Peyer's patch (tissue), 4 donors: ENCODE measurements around the gene PACS1.

ENCODE experiments used
- CTCF ChIP-seq, 6 experiments: fragments of 450-650 bp in 4 of 6; fragments of 200-600 bp in 2 of 6; sonication (generic) in 1 of 6; IDR thresholded peaks; one replicate each; pipeline ENCODE4 v1.5.1; 2017 to 2019; ENCODE audit warnings: antibody characterized with exemption in 6 of 6, mild to moderate bottlenecking in 3 of 6, moderate library complexity in 1 of 6
- POLR2A ChIP-seq, 2 donors: fragments of 450-650 bp; IDR thresholded peaks; one replicate each; pipeline ENCODE4 v1.5.1; 2017; ENCODE audit warnings: antibody characterized with exemption in 2 of 2, mild to moderate bottlenecking in 2 of 2, moderate library complexity in 2 of 2

- no peak for TF ChIP-seq POLR2A (IDR thresholded peaks at IDR 0.05)
- TF ChIP-seq CTCF (IDR thresholded peaks at IDR 0.05) = no peak
These were observed 42.8 kb downstream of the PACS1 start for GRCh38 chr11:66112601-66113499.
